Naive B cell (primary cell): Measurements from ENCODE around the gene TBX18. TPM values are rescaled to one million over a fixed set of nuclear protein-coding genes. Genes with fewer than 3 reads are reported as not detected.

Experiments used
- ATAC-seq, 2 donors: fragments of 150-1000 bp; cut with Tn5 transposase; 2 replicates each; pipeline ENCODE4 v1.10.0; 2021; ENCODE audit warnings: low read depth in 2 of 2, mild to moderate bottlenecking in 2 of 2, moderate library complexity in 2 of 2
- DNase-seq: peaks from one replicate; pipeline ENCODE4 v3.0.0; 2022
- H3K27ac Mint-ChIP-seq, 6 donors: one replicate each; pipeline ENCODE4 v1.8.0; 2020 to 2022; ENCODE audit warnings: mild to moderate bottlenecking in 6 of 6, mixed read lengths in 6 of 6, moderate library complexity in 5 of 6, inconsistent platforms in 2 of 6
- H3K27me3 Mint-ChIP-seq, 3 donors: one replicate each; pipeline ENCODE4 v1.8.0; 2021 to 2022; ENCODE audit warnings: mixed read lengths in 3 of 3, mild to moderate bottlenecking in 1 of 3
- H3K36me3 Mint-ChIP-seq, 2 donors: one replicate each; pipeline ENCODE4 v1.8.0; 2020 to 2022; ENCODE audit warnings: mixed read lengths in 2 of 2, inconsistent platforms in 1 of 2, mild to moderate bottlenecking in 1 of 2
- H3K4me1 Mint-ChIP-seq, 3 donors: one replicate each; pipeline ENCODE4 v1.8.0; 2020 to 2022; ENCODE audit warnings: mixed read lengths in 3 of 3, inconsistent platforms in 1 of 3, mild to moderate bottlenecking in 1 of 3, moderate library complexity in 1 of 3
- H3K4me3 Mint-ChIP-seq, 8 donors: one replicate each; pipeline ENCODE4 v1.8.0; 2020 to 2022; ENCODE audit warnings: mild to moderate bottlenecking in 8 of 8, mixed read lengths in 8 of 8, moderate library complexity in 8 of 8, inconsistent platforms in 2 of 8
- H3K9me3 Mint-ChIP-seq, 7 donors: one replicate each; pipeline ENCODE4 v1.8.0; 2020 to 2022; ENCODE audit warnings: mixed read lengths in 7 of 7, mild to moderate bottlenecking in 5 of 7, inconsistent platforms in 2 of 7, moderate library complexity in 1 of 7
- polyA plus RNA-seq, 6 donors: library from polyadenylated mRNA; unstranded; fragments of 300-500 nt; fragmentation: Illumina TruSeq; gene quantifications; one replicate each; pipeline ENCODE4 v1.2.3, GENCODE V29; 2021; ENCODE audit warnings: low read depth in 6 of 6

Gene TBX18
- polyA plus RNA-seq, 6 donors from 2014 or later, result not detected

GRCh38 chr6:84770521-84770920 lies 6.1 kb upstream of the TBX18 start:
- Mint-ChIP-seq H3K36me3 (peaks cover 13% of the 10 kb centered on the region in 2 donors), H3K9me3 (peaks cover 1 to 32% (median 9%) of the 10 kb centered on the region in 7 donors), H3K4me3 (no peak overlapping the region), H3K27me3 (peaks cover 55 to 76% (median 76%) of the 10 kb centered on the region in 3 donors), H3K27ac (no peak overlapping the region), H3K4me1 (peaks cover 0 to 6% (median 5%) of the 10 kb centered on the region in 3 donors)
- ATAC-seq (no peak), DNase-seq (no peak)

- ATAC-seq (no peak), DNase-seq (no peak)
- Mint-ChIP-seq H3K27ac (no peak overlapping the region), H3K9me3 (peaks cover 1 to 38% (median 13%) of the 10 kb centered on the region in 7 donors), H3K27me3 (peaks cover 58 to 80% (median 79%) of the 10 kb centered on the region in 3 donors), H3K4me3 (no peak overlapping the region), H3K4me1 (peaks cover 1 to 9% (median 6%) of the 10 kb centered on the region in 3 donors), H3K36me3 (peaks cover 13% of the 10 kb centered on the region in 2 donors)
Observed at GRCh38 chr6:84769306-84769705, 4.9 kb upstream of the TBX18 start.

- peak overlapping the region in 1 of 6 donors; percentile 31 for H3K27ac Mint-ChIP-seq
- H3K9me3 Mint-ChIP-seq, result peaks cover 1 to 38% (median 14%) of the 10 kb centered on the region in 7 donors
- DNase-seq (no peak), ATAC-seq (no peak)
- H3K4me1 Mint-ChIP-seq, result peaks cover 4 to 9% (median 8%) of the 10 kb centered on the region in 3 donors
- H3K4me3 Mint-ChIP-seq, result no peak overlapping the region
- peaks cover 13% of the 10 kb centered on the region in 2 donors for H3K36me3 Mint-ChIP-seq
- H3K27me3 Mint-ChIP-seq, result peaks cover 56 to 82% (median 79%) of the 10 kb centered on the region in 3 donors
Observed at GRCh38 chr6:84768442-84769174, 4.2 kb upstream of the TBX18 start.

- no peak overlapping the region for H3K27ac Mint-ChIP-seq
- no peak for ATAC-seq
- H3K27me3 Mint-ChIP-seq, result peaks cover 50 to 80% (median 79%) of the 10 kb centered on the region in 3 donors
- H3K9me3 Mint-ChIP-seq, result peaks cover 1 to 38% (median 13%) of the 10 kb centered on the region in 7 donors
- peaks cover 4 to 12% (median 7%) of the 10 kb centered on the region in 3 donors for H3K4me1 Mint-ChIP-seq
- peaks cover 13% of the 10 kb centered on the region in 2 donors for H3K36me3 Mint-ChIP-seq
- no peak for DNase-seq
- peak overlapping the region in 1 of 8 donors; percentile 68 for H3K4me3 Mint-ChIP-seq
Observed at GRCh38 chr6:84767526-84768201, 3.3 kb upstream of the TBX18 start.

- ATAC-seq (no peak), DNase-seq (no peak)
- H3K27me3 Mint-ChIP-seq, result peaks cover 49 to 80% (median 77%) of the 10 kb centered on the region in 3 donors
- peak overlapping the region in 2 of 8 donors; percentile 15 to 37 for H3K4me3 Mint-ChIP-seq
- H3K27ac Mint-ChIP-seq, result peak overlapping the region in 1 of 6 donors; percentile 22
- peaks cover 0 to 38% (median 13%) of the 10 kb centered on the region in 7 donors for H3K9me3 Mint-ChIP-seq
- peaks cover 13% of the 10 kb centered on the region in 2 donors for H3K36me3 Mint-ChIP-seq
- peaks cover 4 to 12% (median 7%) of the 10 kb centered on the region in 3 donors for H3K4me1 Mint-ChIP-seq
Observed at GRCh38 chr6:84766799-84767525, 2.6 kb upstream of the TBX18 start.

GRCh38 chr6:84766118-84766798 lies 1.9 kb upstream of the TBX18 start:
- peaks cover 0 to 31% (median 13%) of the 10 kb centered on the region in 7 donors for H3K9me3 Mint-ChIP-seq
- no peak overlapping the region for H3K27ac Mint-ChIP-seq
- peaks cover 13% of the 10 kb centered on the region in 2 donors for H3K36me3 Mint-ChIP-seq
- H3K4me1 Mint-ChIP-seq, result peaks cover 4 to 12% (median 7%) of the 10 kb centered on the region in 3 donors
- ATAC-seq (no peak), DNase-seq (no peak)
- peaks cover 52 to 78% (median 74%) of the 10 kb centered on the region in 3 donors for H3K27me3 Mint-ChIP-seq
- peak overlapping the region in 1 of 8 donors; percentile 15 for H3K4me3 Mint-ChIP-seq

GRCh38 chr6:84763886-84764331 lies 489 bp downstream of the TBX18 start:
- ATAC-seq (no peak), DNase-seq (no peak)
- Mint-ChIP-seq H3K27me3 (peaks cover 44 to 73% (median 72%) of the 10 kb centered on the region in 3 donors), H3K27ac (peak overlapping the region in 2 of 6 donors; percentile 56 to 88), H3K36me3 (peaks cover 7 to 9% of the 10 kb centered on the region in 2 donors), H3K9me3 (peaks cover 0 to 20% (median 13%) of the 10 kb centered on the region in 7 donors), H3K4me1 (peaks cover 4 to 12% (median 7%) of the 10 kb centered on the region in 3 donors), H3K4me3 (peak overlapping the region in 7 of 8 donors; percentile 56 to 83 (median 66))

- Mint-ChIP-seq H3K4me1 (peaks cover 4 to 12% (median 7%) of the 10 kb centered on the region in 3 donors), H3K27me3 (peaks cover 37 to 67% (median 66%) of the 10 kb centered on the region in 3 donors), H3K36me3 (peaks cover 7 to 9% of the 10 kb centered on the region in 2 donors), H3K9me3 (peaks cover 0 to 20% (median 9%) of the 10 kb centered on the region in 7 donors), H3K4me3 (peak overlapping the region in 6 of 8 donors; percentile 53 to 80 (median 66)), H3K27ac (no peak overlapping the region)
- DNase-seq (no peak), ATAC-seq (no peak)
Observed at GRCh38 chr6:84763003-84763885, 1.2 kb downstream of the TBX18 start.

- H3K36me3 Mint-ChIP-seq, result peaks cover under 1 to 1% of the 10 kb centered on the region in 2 donors
- peaks cover 35 to 63% (median 57%) of the 10 kb centered on the region in 3 donors for H3K27me3 Mint-ChIP-seq
- peak overlapping the region in 1 of 6 donors; percentile 36 for H3K27ac Mint-ChIP-seq
- H3K4me3 Mint-ChIP-seq, result peak overlapping the region in 3 of 8 donors; percentile 12 to 76 (median 65)
- ATAC-seq (no peak), DNase-seq (no peak)
- H3K4me1 Mint-ChIP-seq, result peaks cover 4 to 11% (median 7%) of the 10 kb centered on the region in 3 donors
- H3K9me3 Mint-ChIP-seq, result peaks cover 0 to 15% (median 7%) of the 10 kb centered on the region in 7 donors
Observed at GRCh38 chr6:84762220-84763002, 2.0 kb downstream of the TBX18 start.

- Mint-ChIP-seq H3K36me3 (no peaks in the 10 kb centered on the region), H3K4me3 (no peak overlapping the region), H3K9me3 (peaks cover 0 to 3% (median 0%) of the 10 kb centered on the region in 7 donors), H3K27ac (no peak overlapping the region), H3K4me1 (peaks cover 0 to 4% (median 0%) of the 10 kb centered on the region in 3 donors), H3K27me3 (peaks cover 23 to 41% (median 23%) of the 10 kb centered on the region in 3 donors)
- DNase-seq, result no peak
- ATAC-seq, result no peak
Observed at GRCh38 chr6:84758486-84758885, 5.9 kb downstream of the TBX18 start.

GRCh38 chr6:84756877-84757276 lies 7.5 kb downstream of the TBX18 start:
- Mint-ChIP-seq H3K27ac (no peak overlapping the region), H3K27me3 (peaks cover 12 to 31% (median 21%) of the 10 kb centered on the region in 3 donors), H3K4me1 (no peaks in the 10 kb centered on the region), H3K4me3 (peak overlapping the region in 1 of 8 donors; percentile 42), H3K36me3 (no peaks in the 10 kb centered on the region), H3K9me3 (peaks cover 0 to 3% (median 0%) of the 10 kb centered on the region in 7 donors)
- DNase-seq (no peak), ATAC-seq (no peak)
